Ascending aorta (tissue), 2 donors: ENCODE results near the gene ADAMTS16. TPM values are rescaled to one million over a fixed set of nuclear protein-coding genes. Genes with fewer than 3 reads are reported as not detected.

Experiments
- DNase-seq, 2 donors: peaks; one replicate each; pipeline ENCODE4 v3.0.0-alpha.2; 2019; ENCODE audit warnings: low spot score in 2 of 2
- H3K27ac ChIP-seq, 2 donors: fragments of 200-600 bp; sonication (generic); one replicate each; pipeline ENCODE4 v1.5.1; 2016 to 2017; ENCODE audit warnings: mild to moderate bottlenecking in 1 of 2
- H3K27me3 ChIP-seq: fragments of 200-600 bp; sonication (generic); one replicate; pipeline ENCODE4 v1.5.1; 2017
- H3K36me3 ChIP-seq, 2 donors: fragments of 200-600 bp; sonication (generic); one replicate each; pipeline ENCODE4 v1.5.1; 2016
- H3K4me1 ChIP-seq, 2 donors: fragments of 200-600 bp; sonication (generic); one replicate each; pipeline ENCODE4 v1.5.1; 2016 to 2017; ENCODE audit warnings: mild to moderate bottlenecking in 1 of 2
- H3K4me3 ChIP-seq, 2 donors: fragments of 200-600 bp; sonication (generic); one replicate each; pipeline ENCODE4 v1.5.1; 2016 to 2017; ENCODE audit warnings: mild to moderate bottlenecking in 1 of 2
- H3K9me3 ChIP-seq, 2 donors: fragments of 200-600 bp; sonication (generic); one replicate each; pipeline ENCODE4 v1.5.1; 2016
- CTCF ChIP-seq, 3 experiments: fragments of 200-600 bp in 2 of 3; fragments of 450-650 bp in 1 of 3; sonication (generic) in 2 of 3; IDR thresholded peaks; one replicate each; pipeline ENCODE4 v1.5.1; 2016 to 2019; ENCODE audit warnings: antibody characterized with exemption in 3 of 3, mild to moderate bottlenecking in 1 of 3, moderate library complexity in 1 of 3
- intact Hi-C: fragments of 100-400 bp; cut with DNase I; formaldehyde crosslinking; loops from one replicate; pipeline ENCODE4 v1.15.1; 2023
- total RNA-seq: library from RNA; depleted of rRNA; stranded (reverse); fragments of >200 nt; gene quantifications from one replicate; pipeline ENCODE4 v1.1.0, GENCODE V29; 2016

The ADAMTS16 gene
- total RNA-seq, 1 donor from 2014 or later, result 1.6 TPM

GRCh38 chr5:5348576-5348975 is 208.4 kb downstream of the ADAMTS16 start:
- no peak for TF ChIP-seq CTCF (IDR thresholded peaks at IDR 0.05)
- no peak for DNase-seq
- no peaks in the 10 kb centered on the region for H3K9me3 ChIP-seq
- H3K27me3 ChIP-seq, result no peaks in the 10 kb centered on the region
- no peak overlapping the region for H3K4me3 ChIP-seq
- no peaks in the 10 kb centered on the region for H3K36me3 ChIP-seq
- H3K27ac ChIP-seq, result no peak overlapping the region
- intact Hi-C loops, result no loop called here
- H3K4me1 ChIP-seq, result no peaks in the 10 kb centered on the region

- Histone ChIP-seq H3K36me3 (no peaks in the 10 kb centered on the region), H3K27ac (no peak overlapping the region), H3K4me3 (no peak overlapping the region), H3K9me3 (no peaks in the 10 kb centered on the region), H3K27me3 (no peaks in the 10 kb centered on the region), H3K4me1 (no peaks in the 10 kb centered on the region)
- intact Hi-C loops, result no loop called here
- TF ChIP-seq CTCF (IDR thresholded peaks at IDR 0.05), result no peak
- DNase-seq, result no peak
Measured at GRCh38 chr5:5350101-5350500, 210.0 kb downstream of the ADAMTS16 start.

GRCh38 chr5:5351288-5351979 is 211.3 kb downstream of the ADAMTS16 start:
- intact Hi-C loops, result no loop called here
- Histone ChIP-seq H3K4me1 (no peaks in the 10 kb centered on the region), H3K36me3 (no peaks in the 10 kb centered on the region), H3K9me3 (no peaks in the 10 kb centered on the region), H3K27ac (no peak overlapping the region), H3K4me3 (no peak overlapping the region), H3K27me3 (no peaks in the 10 kb centered on the region)
- TF ChIP-seq CTCF (IDR thresholded peaks at IDR 0.05), result no peak
- DNase-seq, result no peak

GRCh38 chr5:5352675-5353074 is 212.5 kb downstream of the ADAMTS16 start:
- intact Hi-C loops, result no loop called here
- Histone ChIP-seq H3K4me1 (no peaks in the 10 kb centered on the region), H3K27me3 (no peaks in the 10 kb centered on the region), H3K36me3 (no peaks in the 10 kb centered on the region), H3K4me3 (no peak overlapping the region), H3K27ac (no peak overlapping the region), H3K9me3 (no peaks in the 10 kb centered on the region)
- DNase-seq, result no peak
- TF ChIP-seq CTCF (IDR thresholded peaks at IDR 0.05), result no peak

- Histone ChIP-seq H3K27me3 (no peaks in the 10 kb centered on the region), H3K4me3 (no peak overlapping the region), H3K27ac (no peak overlapping the region), H3K36me3 (no peaks in the 10 kb centered on the region), H3K4me1 (no peaks in the 10 kb centered on the region), H3K9me3 (no peaks in the 10 kb centered on the region)
- no peak for TF ChIP-seq CTCF (IDR thresholded peaks at IDR 0.05)
- intact Hi-C loops, result no loop called here
- DNase-seq, result no peak
Measured at GRCh38 chr5:5353681-5354080, 213.6 kb downstream of the ADAMTS16 start.

GRCh38 chr5:5356765-5357164 is 216.6 kb downstream of the ADAMTS16 start:
- no peaks in the 10 kb centered on the region for H3K9me3 ChIP-seq
- no peak overlapping the region for H3K4me3 ChIP-seq
- DNase-seq, result no peak
- H3K27me3 ChIP-seq, result no peaks in the 10 kb centered on the region
- no peaks in the 10 kb centered on the region for H3K4me1 ChIP-seq
- H3K36me3 ChIP-seq, result no peaks in the 10 kb centered on the region
- no peak overlapping the region for H3K27ac ChIP-seq
- intact Hi-C loops, result no loop called here
- no peak for TF ChIP-seq CTCF (IDR thresholded peaks at IDR 0.05)
